NCI-H1417 (cell line): Measurements from ENCODE around the gene EHD2.
"Not testable (repeated sequence)": the region's sequence is repeated elsewhere in the genome, so short reads cannot be mapped to it uniquely, and the experiment has no call there.

Experiments used
- DNase-seq, 3 experiments: peaks; one replicate each; lab custom pipeline; 2025; lab: John Stamatoyannopoulos, UW

EHD2 gene

GRCh38 chr19:47716270-47716937 lies 3.2 kb downstream of the EHD2 start:
- no peak for DNase-seq

- not testable (repeated sequence) for DNase-seq
These were observed 5.3 kb downstream of the EHD2 start for GRCh38 chr19:47718415-47719046.

GRCh38 chr19:47719047-47719859 lies 6.0 kb downstream of the EHD2 start:
- DNase-seq, result peak in 2 of 3 experiments; percentile 7 to 32

GRCh38 chr19:47720669-47721422 lies 7.6 kb downstream of the EHD2 start:
- DNase-seq, result no peak

GRCh38 chr19:47723581-47723940 lies 10.3 kb downstream of the EHD2 start:
- peak in 1 of 3 experiments; percentile 61 for DNase-seq

- no peak for DNase-seq
These were observed 12.7 kb downstream of the EHD2 start for GRCh38 chr19:47725759-47726401.

GRCh38 chr19:47726467-47726866 lies 13.2 kb downstream of the EHD2 start:
- no peak for DNase-seq

- DNase-seq, result not testable (repeated sequence)
These were observed 15.1 kb downstream of the EHD2 start for GRCh38 chr19:47728295-47728694.

GRCh38 chr19:47729468-47729798 lies 16.2 kb downstream of the EHD2 start:
- DNase-seq, result no peak

- peak in 2 of 3 experiments; percentile 39 to 40 for DNase-seq
These were observed 16.7 kb downstream of the EHD2 start for GRCh38 chr19:47729799-47730520.

- no peak for DNase-seq
These were observed 17.3 kb downstream of the EHD2 start for GRCh38 chr19:47730521-47730889.

- no peak for DNase-seq
These were observed 17.7 kb downstream of the EHD2 start for GRCh38 chr19:47730910-47731309.

GRCh38 chr19:47735131-47735530 lies 21.9 kb downstream of the EHD2 start:
- no peak for DNase-seq

GRCh38 chr19:47740866-47741519 lies 27.8 kb downstream of the EHD2 start:
- no peak for DNase-seq

GRCh38 chr19:47741544-47742140 lies 28.4 kb downstream of the EHD2 start:
- no peak for DNase-seq

- DNase-seq, result no peak
These were observed 29.4 kb downstream of the EHD2 start for GRCh38 chr19:47742634-47743033.

- DNase-seq, result peak; percentile 95 to 98 (median 98)
These were observed 32.0 kb downstream of the EHD2 start, which contains the start of gene NOP53 for GRCh38 chr19:47745010-47745901. Gene NOP53, plus strand, starts transcription at chr19:47745546. Its CDS starts 14 bp downstream, at chr19:47745560.

- DNase-seq, result not testable (repeated sequence)
These were observed 32.9 kb downstream of the EHD2 start for GRCh38 chr19:47746129-47746528.

- no peak for DNase-seq
These were observed 36.1 kb downstream of the EHD2 start for GRCh38 chr19:47749326-47749725.
